Stomach (tissue), 4 donors: ENCODE results near the gene ZKSCAN7.

Experiments
- POLR2A ChIP-seq, 4 donors: fragments of 450-650 bp; IDR thresholded peaks; one replicate each; pipeline ENCODE4 v1.6.1; 2016; ENCODE audit warnings: antibody characterized with exemption in 4 of 4, control low read depth in 2 of 4, mild to moderate bottlenecking in 1 of 4, moderate library complexity in 1 of 4
- POLR2AphosphoS5 ChIP-seq, 3 donors: sonication (generic); formaldehyde crosslinking; IDR thresholded peaks; one replicate each; pipeline ENCODE4 v1.6.1; 2016; ENCODE audit warnings: antibody characterized with exemption in 3 of 3
- TF ChIP-seq, protein P1 (sequence below), 7 experiments: fragments of 450-650 bp in 4 of 7; fragments of 200-600 bp in 3 of 7; sonication (generic) in 3 of 7; IDR thresholded peaks; one replicate each; pipeline ENCODE4 v1.5.1; 2016 to 2019; ENCODE audit warnings: antibody characterized with exemption in 7 of 7, control low read depth in 2 of 7, mild to moderate bottlenecking in 1 of 7

DNA sequence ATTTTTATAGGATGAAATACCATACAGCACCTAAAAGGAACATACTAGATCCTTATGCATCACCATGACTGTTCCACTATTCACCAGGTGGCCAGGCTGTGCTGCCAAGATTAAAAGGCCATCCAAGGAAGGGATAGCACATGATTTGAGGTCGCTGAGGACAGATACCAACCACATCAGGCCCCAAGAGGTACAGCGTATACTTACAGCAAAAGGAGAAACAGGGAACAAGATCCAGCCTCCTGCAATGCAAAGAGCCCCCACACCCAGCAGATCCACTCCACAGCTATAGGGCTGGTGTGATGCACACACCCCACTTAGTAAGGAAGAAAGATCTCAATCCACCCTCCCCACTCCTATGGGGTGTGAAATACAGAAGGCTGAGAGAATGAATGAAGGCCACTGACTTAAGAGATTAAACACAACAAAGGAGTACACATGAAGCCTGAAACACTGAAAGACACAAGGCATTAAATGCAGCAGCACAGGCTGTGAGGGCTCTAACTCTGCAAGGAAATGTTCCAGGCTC lies 45.5 kb upstream of the ZKSCAN7 start:
- TF ChIP-seq POLR2AphosphoS5 (IDR thresholded peaks at IDR 0.05) = no peak
- TF ChIP-seq, protein P1, sequence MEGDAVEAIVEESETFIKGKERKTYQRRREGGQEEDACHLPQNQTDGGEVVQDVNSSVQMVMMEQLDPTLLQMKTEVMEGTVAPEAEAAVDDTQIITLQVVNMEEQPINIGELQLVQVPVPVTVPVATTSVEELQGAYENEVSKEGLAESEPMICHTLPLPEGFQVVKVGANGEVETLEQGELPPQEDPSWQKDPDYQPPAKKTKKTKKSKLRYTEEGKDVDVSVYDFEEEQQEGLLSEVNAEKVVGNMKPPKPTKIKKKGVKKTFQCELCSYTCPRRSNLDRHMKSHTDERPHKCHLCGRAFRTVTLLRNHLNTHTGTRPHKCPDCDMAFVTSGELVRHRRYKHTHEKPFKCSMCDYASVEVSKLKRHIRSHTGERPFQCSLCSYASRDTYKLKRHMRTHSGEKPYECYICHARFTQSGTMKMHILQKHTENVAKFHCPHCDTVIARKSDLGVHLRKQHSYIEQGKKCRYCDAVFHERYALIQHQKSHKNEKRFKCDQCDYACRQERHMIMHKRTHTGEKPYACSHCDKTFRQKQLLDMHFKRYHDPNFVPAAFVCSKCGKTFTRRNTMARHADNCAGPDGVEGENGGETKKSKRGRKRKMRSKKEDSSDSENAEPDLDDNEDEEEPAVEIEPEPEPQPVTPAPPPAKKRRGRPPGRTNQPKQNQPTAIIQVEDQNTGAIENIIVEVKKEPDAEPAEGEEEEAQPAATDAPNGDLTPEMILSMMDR (IDR thresholded peaks at IDR 0.05) = no peak
- no peak for TF ChIP-seq POLR2A (IDR thresholded peaks at IDR 0.05)
